Kidney (tissue), 14 donors: ENCODE results near the gene MED13. TPM values are rescaled to one million over a fixed set of nuclear protein-coding genes. Genes with fewer than 3 reads are reported as not detected.
"Not testable (repeated sequence)": the region's sequence is repeated elsewhere in the genome, so short reads cannot be mapped to it uniquely, and the experiment has no call there.

Experiments used
- DNase-seq, 5 donors: peaks; one replicate each; pipeline ENCODE4 v3.0.0-alpha.2; 2013 to 2020
- FAIRE-seq: peaks from 2 replicates; lab custom pipeline; 2012; peaks lifted over from hg19 to GRCh38; lab: Jason Lieb, UNC
- H3K27ac ChIP-seq, 2 donors: one replicate each; pipeline ENCODE4 v1.7.0; 2013; ENCODE audit warnings: low read depth in 2 of 2, low read length in 2 of 2, inconsistent platforms in 1 of 2
- H3K27me3 ChIP-seq: one replicate; pipeline ENCODE4 v1.7.1; 2013; ENCODE audit warnings: low read length, inconsistent platforms; ENCODE audit not compliant: control insufficient read depth, insufficient read depth
- H3K36me3 ChIP-seq, 3 donors: one replicate each; pipeline versions ENCODE4 v1.7.0 to v1.7.1; 2013; ENCODE audit warnings: low read length in 3 of 3, control low read depth in 1 of 3, inconsistent platforms in 1 of 3; ENCODE audit not compliant: insufficient read depth in 3 of 3, control insufficient read depth in 2 of 3
- H3K4me1 ChIP-seq, 3 donors: one replicate each; pipeline versions ENCODE4 v1.7.0 to v1.7.1; 2013; ENCODE audit warnings: low read length in 3 of 3, inconsistent platforms in 1 of 3, low read depth in 1 of 3; ENCODE audit not compliant: control insufficient read depth in 2 of 3, insufficient read depth in 2 of 3
- H3K4me3 ChIP-seq, 3 donors: one replicate each; pipeline versions ENCODE4 v1.7.0 to v1.8.1; 2013; ENCODE audit warnings: low read length in 3 of 3, control low read depth in 1 of 3, inconsistent platforms in 1 of 3
- H3K9ac ChIP-seq, 3 donors: one replicate each; pipeline versions ENCODE4 v1.7.0 to v1.7.1; 2013; ENCODE audit warnings: low read length in 3 of 3, control low read depth in 1 of 3, inconsistent platforms in 1 of 3
- H3K9me3 ChIP-seq, 3 donors: one replicate each; pipeline versions ENCODE4 v1.7.0 to v1.7.1; 2013; ENCODE audit warnings: low read length in 3 of 3, control low read depth in 1 of 3, inconsistent platforms in 1 of 3; ENCODE audit not compliant: control insufficient read depth in 2 of 3, insufficient read depth in 1 of 3
- intact Hi-C: fragments of 100-400 bp; cut with DNase I; formaldehyde crosslinking; loops from one replicate; pipeline ENCODE4 v1.11.1; 2022
- polyA plus RNA-seq: library from polyadenylated mRNA; stranded (reverse); fragments of 350-450 nt; fragmentation: Illumina TruSeq; extraction: RNeasy Lipid Tissue Mini Kit (QIAGEN cat#74804); gene quantifications from one replicate; pipeline ENCODE4 v1.2.3, GENCODE V29; 2014; ENCODE audit warnings: low read depth, low replicate concordance; ENCODE audit not compliant: insufficient read depth
- total RNA-seq: library from RNA; stranded (reverse); fragmentation: NEBNext Ultra II Directional; extraction: Animal tissue kit (Norgen Biotek cat#: 25700); gene quantifications from one replicate; pipeline ENCODE4 v1.2.1, GENCODE V29; 2021
- TF ChIP-seq, protein P1 (sequence below): IDR thresholded peaks from 3 replicates; pipeline ENCODE4 v1.5.1; 2012; ENCODE audit warnings: mild to moderate bottlenecking, moderate library complexity, borderline replicate concordance; ENCODE audit not compliant: insufficient read depth; ENCODE audit errors: extremely low read depth
- donor health status: control.
- donor health status: control.
- donor health status: control.
- donor health status: control.
- donor health status: control.
- donor health status: DM: yes; HTN: yes; CAD: no.
- donor health status: Normal renal cell carcinoma (clear cell type).

MED13 gene
- total and polyA plus RNA-seq, 2 donors from 2014 or later: 6.4 to 73.6 TPM

DNA sequence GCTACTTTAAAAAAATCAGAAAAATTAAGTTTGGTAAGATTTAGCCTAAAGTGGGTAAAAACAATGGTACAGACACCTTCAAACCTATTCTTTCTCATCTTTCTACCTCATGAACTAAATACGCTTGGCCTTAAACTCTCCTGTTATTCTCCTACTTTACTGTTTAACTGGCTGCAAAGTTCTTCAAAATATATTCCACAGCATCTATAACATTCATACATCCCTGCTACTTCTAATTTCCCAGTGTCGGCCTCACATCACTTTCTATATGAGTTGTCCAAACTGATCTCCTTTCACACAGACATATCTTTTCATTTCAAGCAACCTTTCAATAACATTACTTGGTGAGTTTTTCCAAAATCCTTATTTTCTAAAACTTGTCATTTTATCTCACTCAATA is 64.0 kb downstream of the MED13 start:
- peaks cover 0 to 3% (median 0%) of the 10 kb centered on the region in 3 donors for H3K4me1 ChIP-seq
- H3K27me3 ChIP-seq: no peaks in the 10 kb centered on the region
- intact Hi-C loops: no loop called here
- H3K9me3 ChIP-seq: no peaks in the 10 kb centered on the region
- H3K27ac ChIP-seq: no peak overlapping the region
- no peak for FAIRE-seq
- H3K4me3 ChIP-seq: no peak overlapping the region
- DNase-seq: no peak
- H3K36me3 ChIP-seq: peaks cover 0 to 9% (median 2%) of the 10 kb centered on the region in 3 donors
- H3K9ac ChIP-seq: no peak overlapping the region
- TF ChIP-seq, protein P1, sequence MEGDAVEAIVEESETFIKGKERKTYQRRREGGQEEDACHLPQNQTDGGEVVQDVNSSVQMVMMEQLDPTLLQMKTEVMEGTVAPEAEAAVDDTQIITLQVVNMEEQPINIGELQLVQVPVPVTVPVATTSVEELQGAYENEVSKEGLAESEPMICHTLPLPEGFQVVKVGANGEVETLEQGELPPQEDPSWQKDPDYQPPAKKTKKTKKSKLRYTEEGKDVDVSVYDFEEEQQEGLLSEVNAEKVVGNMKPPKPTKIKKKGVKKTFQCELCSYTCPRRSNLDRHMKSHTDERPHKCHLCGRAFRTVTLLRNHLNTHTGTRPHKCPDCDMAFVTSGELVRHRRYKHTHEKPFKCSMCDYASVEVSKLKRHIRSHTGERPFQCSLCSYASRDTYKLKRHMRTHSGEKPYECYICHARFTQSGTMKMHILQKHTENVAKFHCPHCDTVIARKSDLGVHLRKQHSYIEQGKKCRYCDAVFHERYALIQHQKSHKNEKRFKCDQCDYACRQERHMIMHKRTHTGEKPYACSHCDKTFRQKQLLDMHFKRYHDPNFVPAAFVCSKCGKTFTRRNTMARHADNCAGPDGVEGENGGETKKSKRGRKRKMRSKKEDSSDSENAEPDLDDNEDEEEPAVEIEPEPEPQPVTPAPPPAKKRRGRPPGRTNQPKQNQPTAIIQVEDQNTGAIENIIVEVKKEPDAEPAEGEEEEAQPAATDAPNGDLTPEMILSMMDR: no peak

GRCh38 chr17:62000186-62000585 is 64.9 kb downstream of the MED13 start:
- peaks cover 0 to 9% (median 2%) of the 10 kb centered on the region in 3 donors for H3K36me3 ChIP-seq
- intact Hi-C loops: no loop called here
- H3K9me3 ChIP-seq: no peaks in the 10 kb centered on the region
- H3K4me3 ChIP-seq: no peak overlapping the region
- no peak overlapping the region for H3K9ac ChIP-seq
- FAIRE-seq: no peak
- peaks cover 0 to 3% (median 0%) of the 10 kb centered on the region in 3 donors for H3K4me1 ChIP-seq
- H3K27ac ChIP-seq: no peak overlapping the region
- no peak for DNase-seq
- H3K27me3 ChIP-seq: no peaks in the 10 kb centered on the region
- TF ChIP-seq, protein P1: no peak

- FAIRE-seq: not testable (repeated sequence)
Observed at GRCh38 chr17:61998534-61998933, 66.5 kb downstream of the MED13 start.

DNA sequence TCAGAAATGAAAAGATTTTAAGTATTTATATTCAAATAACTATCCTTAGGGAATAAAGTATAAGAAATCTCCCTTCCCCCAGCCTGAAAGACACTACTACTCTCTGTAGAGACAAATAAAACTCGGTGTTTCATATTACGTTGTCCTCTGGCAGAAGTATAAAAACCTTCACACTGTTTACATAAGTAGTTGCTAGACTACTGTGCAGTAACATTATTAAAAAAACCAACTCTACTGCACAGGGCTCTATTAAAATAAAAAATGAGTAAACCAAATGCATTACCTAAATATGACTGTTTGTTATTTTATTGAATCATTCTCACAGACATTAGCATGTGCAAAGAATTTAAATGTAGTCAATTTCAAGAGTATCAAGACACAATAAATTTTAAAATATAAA is 67.4 kb downstream of the MED13 start:
- H3K27ac ChIP-seq: no peak overlapping the region
- H3K27me3 ChIP-seq: no peaks in the 10 kb centered on the region
- no peak overlapping the region for H3K4me3 ChIP-seq
- FAIRE-seq (peak; percentile 11), DNase-seq (peak in 1 of 5 donors; percentile 28)
- peaks cover 0 to 7% (median 2%) of the 10 kb centered on the region in 3 donors for H3K36me3 ChIP-seq
- H3K9ac ChIP-seq: no peak overlapping the region
- peaks cover 0 to 3% (median 0%) of the 10 kb centered on the region in 3 donors for H3K4me1 ChIP-seq
- intact Hi-C loops: no loop called here
- TF ChIP-seq, protein P1: no peak
- H3K9me3 ChIP-seq: no peaks in the 10 kb centered on the region

More at GRCh38 chr17:61998534-61998933, 66.5 kb downstream of the MED13 start:
- H3K4me3 ChIP-seq, H3K9me3 ChIP-seq, H3K36me3 ChIP-seq, H3K27ac ChIP-seq, H3K4me1 ChIP-seq, DNase-seq, H3K27me3 ChIP-seq, intact Hi-C loops, H3K9ac ChIP-seq: not testable (repeated sequence)
